Adrenal gland (tissue), 5 donors: Measurements from ENCODE around the gene KRTAP10-6.

Experiments
- CTCF ChIP-seq, 6 experiments: fragments of 450-650 bp in 4 of 6; fragments of 200-600 bp in 2 of 6; sonication (generic) in 1 of 6; IDR thresholded peaks; 1 replicate in 5 of 6; 2 replicates in 1 of 6; pipeline versions ENCODE4 v1.5.1 to v1.8.0; 2016 to 2021; ENCODE audit warnings: antibody characterized with exemption in 6 of 6, mild to moderate bottlenecking in 2 of 6, moderate library complexity in 1 of 6
- POLR2A ChIP-seq, 2 donors: fragments of 450-650 bp; IDR thresholded peaks; one replicate each; pipeline ENCODE4 v1.6.1; 2017; ENCODE audit warnings: antibody characterized with exemption in 2 of 2, mild to moderate bottlenecking in 2 of 2, moderate library complexity in 1 of 2
- donor health status: DM: no; HTN: no; CAD: no.

- TF ChIP-seq CTCF (IDR thresholded peaks at IDR 0.05) (no peak), POLR2A (IDR thresholded peaks at IDR 0.05) (no peak)
Observed at GRCh38 chr21:44567481-44568171, 24.7 kb downstream of the KRTAP10-6 start.
